Measurements from ENCODE around the gene SCAMP3.
"Not testable (repeated sequence)": the region's sequence is repeated elsewhere in the genome, so short reads cannot be mapped to it uniquely, and the experiment has no call there.

Gene SCAMP3

DNA sequence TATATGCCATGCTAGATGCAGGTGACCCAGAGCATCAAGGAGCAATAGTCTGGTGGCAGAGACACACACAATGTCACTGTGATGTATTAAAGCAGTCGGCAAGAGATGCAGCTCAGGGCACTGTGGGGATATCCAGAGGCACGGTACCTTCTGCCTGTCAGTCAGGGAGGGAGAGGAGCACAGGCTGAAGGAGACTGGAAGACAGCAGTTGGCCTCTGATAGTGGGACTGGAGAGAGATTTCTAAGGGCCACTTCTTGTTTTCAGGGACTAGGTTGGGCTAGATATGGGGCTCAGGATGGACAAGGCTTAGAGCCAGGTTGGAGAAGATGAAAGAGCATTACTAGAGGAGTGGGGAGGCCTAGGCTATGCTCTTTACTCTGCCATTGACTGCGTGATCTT is 30.9 kb downstream of the SCAMP3 start:
- peaks cover 24% of the 10 kb centered on the region for H3K4me1 Mint-ChIP-seq
- not testable (repeated sequence) for H3K27me3 Mint-ChIP-seq (ENCODE audit: low read depth); H3K36me3 Mint-ChIP-seq (ENCODE audit: low read depth); H3K4me3 Mint-ChIP-seq; H3K9me3 Mint-ChIP-seq
- H3K27ac Mint-ChIP-seq = peak overlapping the region in 2 of 3 experiments; percentile 98 to 99

DNA sequence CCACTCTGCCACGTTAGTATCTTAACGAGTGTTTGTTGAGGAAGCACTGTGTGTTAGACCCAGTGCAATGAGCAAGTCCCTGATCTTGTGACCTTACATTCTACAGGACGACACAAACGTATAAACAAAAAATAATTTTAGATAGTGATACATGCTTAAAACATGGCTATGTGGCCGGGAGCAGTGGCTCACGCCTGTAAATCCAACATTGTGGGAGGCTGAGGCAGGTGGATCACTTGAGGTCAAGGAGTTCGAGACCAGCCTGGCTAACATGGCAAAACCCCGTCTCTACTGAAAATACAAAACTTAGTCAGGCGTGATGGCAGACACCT is 34.1 kb downstream of the SCAMP3 start:
- H3K9me3 Mint-ChIP-seq = no peaks in the 10 kb centered on the region
- H3K36me3 Mint-ChIP-seq (ENCODE audit: low read depth) = peaks cover 4% of the 10 kb centered on the region
- peaks cover 35% of the 10 kb centered on the region for H3K4me1 Mint-ChIP-seq
- H3K4me3 Mint-ChIP-seq = peak overlapping the region; percentile 87 to 93 (median 89)
- H3K27me3 Mint-ChIP-seq (ENCODE audit: low read depth) = no peaks in the 10 kb centered on the region
- H3K27ac Mint-ChIP-seq = peak overlapping the region; percentile 91 to 99 (median 97)
- TF ChIP-seq, protein P1, sequence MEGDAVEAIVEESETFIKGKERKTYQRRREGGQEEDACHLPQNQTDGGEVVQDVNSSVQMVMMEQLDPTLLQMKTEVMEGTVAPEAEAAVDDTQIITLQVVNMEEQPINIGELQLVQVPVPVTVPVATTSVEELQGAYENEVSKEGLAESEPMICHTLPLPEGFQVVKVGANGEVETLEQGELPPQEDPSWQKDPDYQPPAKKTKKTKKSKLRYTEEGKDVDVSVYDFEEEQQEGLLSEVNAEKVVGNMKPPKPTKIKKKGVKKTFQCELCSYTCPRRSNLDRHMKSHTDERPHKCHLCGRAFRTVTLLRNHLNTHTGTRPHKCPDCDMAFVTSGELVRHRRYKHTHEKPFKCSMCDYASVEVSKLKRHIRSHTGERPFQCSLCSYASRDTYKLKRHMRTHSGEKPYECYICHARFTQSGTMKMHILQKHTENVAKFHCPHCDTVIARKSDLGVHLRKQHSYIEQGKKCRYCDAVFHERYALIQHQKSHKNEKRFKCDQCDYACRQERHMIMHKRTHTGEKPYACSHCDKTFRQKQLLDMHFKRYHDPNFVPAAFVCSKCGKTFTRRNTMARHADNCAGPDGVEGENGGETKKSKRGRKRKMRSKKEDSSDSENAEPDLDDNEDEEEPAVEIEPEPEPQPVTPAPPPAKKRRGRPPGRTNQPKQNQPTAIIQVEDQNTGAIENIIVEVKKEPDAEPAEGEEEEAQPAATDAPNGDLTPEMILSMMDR (IDR thresholded peaks at IDR 0.05; ENCODE audit: unreplicated experiment in 3 of 3) = no peak

DNA sequence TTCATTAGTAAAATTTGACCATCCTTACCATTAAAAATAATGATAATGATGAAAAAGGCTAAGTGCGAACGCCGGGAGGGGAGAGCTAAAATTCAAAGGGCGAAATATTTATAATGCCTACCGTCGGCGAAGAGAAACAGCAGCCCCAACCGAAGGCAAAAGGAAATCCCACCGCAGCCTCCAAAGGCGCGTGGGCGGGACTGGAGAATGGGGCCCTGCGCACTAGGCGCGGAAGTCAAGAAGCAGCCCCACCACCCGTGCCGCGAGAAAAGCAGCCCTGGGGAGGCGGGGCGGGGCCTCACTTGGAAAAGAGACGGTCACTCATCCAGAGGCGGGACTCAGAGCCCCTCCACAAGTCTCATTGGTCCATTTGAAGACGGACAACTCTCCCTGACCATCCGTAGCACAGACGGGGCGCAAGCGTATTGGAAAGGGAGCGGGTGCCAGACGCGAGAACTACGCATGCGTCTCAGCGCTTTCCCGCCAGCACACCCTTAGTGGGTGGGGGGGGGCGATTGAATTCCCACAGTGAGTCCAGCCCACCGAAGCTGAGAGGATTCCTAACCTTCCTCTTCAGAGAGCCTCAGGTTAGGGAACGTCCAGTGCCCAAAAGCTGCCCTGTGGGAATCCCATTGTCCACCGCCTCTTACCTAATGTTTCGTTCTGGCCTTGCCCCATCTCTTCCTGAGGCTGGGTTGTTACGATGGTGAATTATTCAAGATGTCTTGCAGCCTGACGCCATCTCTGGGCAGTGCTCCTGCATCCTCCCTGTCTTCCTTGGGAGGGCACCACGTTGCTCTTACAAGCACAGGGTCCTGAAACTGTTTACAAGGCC is 34.7 kb downstream of the SCAMP3 start:
- Mint-ChIP-seq H3K4me1 (peaks cover 32% of the 10 kb centered on the region), H3K36me3 (ENCODE audit: low read depth) (peaks cover 4% of the 10 kb centered on the region), H3K27ac (peak overlapping the region; percentile 91 to 99 (median 97)), H3K9me3 (no peaks in the 10 kb centered on the region), H3K27me3 (ENCODE audit: low read depth) (no peaks in the 10 kb centered on the region), H3K4me3 (peak overlapping the region; percentile 87 to 93 (median 89))
- TF ChIP-seq, protein P1 (IDR thresholded peaks at IDR 0.05; ENCODE audit: unreplicated experiment in 3 of 3) = no peak

DNA sequence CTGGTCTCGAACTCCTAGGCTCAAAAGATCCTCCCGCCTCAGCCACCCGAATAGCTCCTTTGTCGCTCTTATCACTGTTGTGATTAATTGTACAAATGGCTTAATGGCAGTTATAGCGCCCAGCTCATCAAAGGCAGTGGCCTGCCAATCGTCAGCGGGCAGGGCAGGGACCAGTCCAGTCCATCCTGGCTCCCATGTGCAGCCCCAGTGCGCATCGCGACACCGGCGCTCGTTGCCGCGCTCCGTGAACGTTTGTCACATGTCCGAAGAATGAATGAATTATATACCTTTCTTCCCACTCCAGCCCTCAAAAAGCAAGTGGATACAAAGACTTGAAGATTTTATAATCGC is 35.3 kb downstream of the SCAMP3 start:
- H3K4me1 Mint-ChIP-seq = peaks cover 26% of the 10 kb centered on the region
- no peaks in the 10 kb centered on the region for H3K27me3 Mint-ChIP-seq (ENCODE audit: low read depth)
- no peaks in the 10 kb centered on the region for H3K9me3 Mint-ChIP-seq
- H3K36me3 Mint-ChIP-seq (ENCODE audit: low read depth) = peaks cover 4% of the 10 kb centered on the region
- H3K4me3 Mint-ChIP-seq = peak overlapping the region; percentile 87 to 93 (median 89)
- H3K27ac Mint-ChIP-seq = peak overlapping the region; percentile 91 to 99 (median 97)
- TF ChIP-seq, protein P1 (IDR thresholded peaks at IDR 0.05; ENCODE audit: unreplicated experiment in 3 of 3) = peak in 2 of 3 experiments; percentile 17 to 21

DNA sequence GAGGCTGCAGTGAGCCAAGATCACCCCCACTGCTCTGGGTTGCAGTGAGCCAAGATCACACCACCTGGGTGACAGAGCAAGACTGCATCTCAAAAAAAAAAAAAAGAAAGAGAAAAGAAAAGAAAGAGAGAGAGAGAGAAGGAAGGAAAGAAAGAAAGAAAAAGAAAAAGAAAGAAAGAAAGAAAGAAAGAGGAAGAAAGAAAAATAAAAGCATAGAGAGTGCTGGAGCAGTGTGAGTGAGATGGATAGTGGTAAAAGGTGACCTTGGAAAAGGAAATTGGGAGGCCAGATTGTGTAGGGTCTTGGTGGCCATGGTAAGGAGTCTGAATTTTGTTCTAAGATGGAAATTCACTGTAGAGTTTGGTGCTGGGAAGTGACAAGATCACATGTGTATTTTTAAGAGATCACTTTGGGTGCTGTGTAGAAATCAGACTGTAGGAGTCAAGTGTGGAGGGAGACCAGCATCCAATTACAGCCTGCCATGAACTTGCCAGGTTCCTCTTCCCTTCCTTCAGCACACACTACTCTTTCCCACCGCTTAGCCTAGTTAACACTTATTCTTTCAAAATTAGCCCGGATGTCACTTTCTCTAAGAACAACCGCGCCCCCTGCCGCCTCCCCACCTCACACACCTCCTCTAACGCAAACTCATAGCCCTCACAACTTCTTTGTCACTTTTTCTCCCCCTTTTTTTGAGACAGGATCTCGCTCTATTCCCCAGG is 35.8 kb downstream of the SCAMP3 start:
- TF ChIP-seq, protein P1 (IDR thresholded peaks at IDR 0.05; ENCODE audit: unreplicated experiment in 3 of 3) = peak; percentile 35 to 42 (median 42)
- no peaks in the 10 kb centered on the region for H3K27me3 Mint-ChIP-seq (ENCODE audit: low read depth)

DNA sequence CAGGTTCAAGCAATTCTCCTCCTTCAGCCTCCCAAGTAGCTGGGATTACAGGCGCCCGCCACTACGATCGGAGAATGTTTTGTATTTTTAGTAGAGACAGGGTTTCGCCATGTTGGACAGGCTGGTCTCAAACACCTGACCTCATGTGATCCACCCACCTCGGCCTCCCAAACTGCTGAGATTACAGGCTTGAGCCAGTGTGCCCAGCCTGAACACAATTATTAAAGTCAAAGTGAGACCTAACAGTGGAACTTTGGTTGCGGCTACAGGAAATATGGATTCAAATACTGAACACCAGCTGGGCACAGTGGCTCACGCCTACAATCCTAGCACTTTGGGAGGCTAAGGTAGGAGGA is 36.8 kb downstream of the SCAMP3 start:
- H3K36me3 Mint-ChIP-seq (ENCODE audit: low read depth); H3K9me3 Mint-ChIP-seq; H3K27me3 Mint-ChIP-seq (ENCODE audit: low read depth): not testable (repeated sequence)
- peak overlapping the region; percentile 54 to 93 (median 89) for H3K4me3 Mint-ChIP-seq
- H3K27ac Mint-ChIP-seq = peak overlapping the region; percentile 48 to 97 (median 70)
- peaks cover 19% of the 10 kb centered on the region for H3K4me1 Mint-ChIP-seq

More for the DNA sequence above, 35.8 kb downstream of the SCAMP3 start:
- H3K36me3 Mint-ChIP-seq (ENCODE audit: low read depth) = peaks cover 4% of the 10 kb centered on the region
- peaks cover 21% of the 10 kb centered on the region for H3K4me1 Mint-ChIP-seq
- H3K27ac Mint-ChIP-seq = peak overlapping the region; percentile 91 to 99 (median 97)
- peak overlapping the region; percentile 87 to 93 (median 89) for H3K4me3 Mint-ChIP-seq
- no peaks in the 10 kb centered on the region for H3K9me3 Mint-ChIP-seq
